Measurements from ENCODE around the gene TMC5. TPM values are rescaled to one million over a fixed set of nuclear protein-coding genes. Genes with fewer than 3 reads are reported as not detected.
"Not testable (repeated sequence)": the region's sequence is repeated elsewhere in the genome, so short reads cannot be mapped to it uniquely, and the experiment has no call there.

Gene TMC5, protein sequence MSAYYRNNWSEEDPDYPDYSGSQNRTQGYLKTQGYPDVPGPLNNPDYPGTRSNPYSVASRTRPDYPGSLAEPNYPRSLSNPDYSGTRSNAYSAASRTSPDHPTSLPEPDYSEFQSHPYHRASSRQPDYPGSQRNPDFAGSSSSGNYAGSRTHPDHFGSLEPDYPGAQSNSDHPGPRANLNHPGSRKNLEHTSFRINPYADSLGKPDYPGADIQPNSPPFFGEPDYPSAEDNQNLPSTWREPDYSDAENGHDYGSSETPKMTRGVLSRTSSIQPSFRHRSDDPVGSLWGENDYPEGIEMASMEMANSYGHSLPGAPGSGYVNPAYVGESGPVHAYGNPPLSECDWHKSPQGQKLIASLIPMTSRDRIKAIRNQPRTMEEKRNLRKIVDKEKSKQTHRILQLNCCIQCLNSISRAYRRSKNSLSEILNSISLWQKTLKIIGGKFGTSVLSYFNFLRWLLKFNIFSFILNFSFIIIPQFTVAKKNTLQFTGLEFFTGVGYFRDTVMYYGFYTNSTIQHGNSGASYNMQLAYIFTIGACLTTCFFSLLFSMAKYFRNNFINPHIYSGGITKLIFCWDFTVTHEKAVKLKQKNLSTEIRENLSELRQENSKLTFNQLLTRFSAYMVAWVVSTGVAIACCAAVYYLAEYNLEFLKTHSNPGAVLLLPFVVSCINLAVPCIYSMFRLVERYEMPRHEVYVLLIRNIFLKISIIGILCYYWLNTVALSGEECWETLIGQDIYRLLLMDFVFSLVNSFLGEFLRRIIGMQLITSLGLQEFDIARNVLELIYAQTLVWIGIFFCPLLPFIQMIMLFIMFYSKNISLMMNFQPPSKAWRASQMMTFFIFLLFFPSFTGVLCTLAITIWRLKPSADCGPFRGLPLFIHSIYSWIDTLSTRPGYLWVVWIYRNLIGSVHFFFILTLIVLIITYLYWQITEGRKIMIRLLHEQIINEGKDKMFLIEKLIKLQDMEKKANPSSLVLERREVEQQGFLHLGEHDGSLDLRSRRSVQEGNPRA
- total RNA-seq (2021): 1.0 and 3.5 TPM in 2 replicates
- percentile 33 among the genes with signal in this experiment for Bru-seq, nascent RNA
- percentile 24 among the genes with signal in this experiment for BruChase-seq, experiment 1, labeled RNA remaining after a 2-hour chase
- BruChase-seq, experiment 2, labeled RNA remaining after a 6-hour chase: percentile 36 among the genes with signal in this experiment
- long read RNA-seq, partial matches to known transcripts: 0 of 2 reads
- long read RNA-seq, other reads (novel, unspliced or antisense): 2 of 2 reads

DNA sequence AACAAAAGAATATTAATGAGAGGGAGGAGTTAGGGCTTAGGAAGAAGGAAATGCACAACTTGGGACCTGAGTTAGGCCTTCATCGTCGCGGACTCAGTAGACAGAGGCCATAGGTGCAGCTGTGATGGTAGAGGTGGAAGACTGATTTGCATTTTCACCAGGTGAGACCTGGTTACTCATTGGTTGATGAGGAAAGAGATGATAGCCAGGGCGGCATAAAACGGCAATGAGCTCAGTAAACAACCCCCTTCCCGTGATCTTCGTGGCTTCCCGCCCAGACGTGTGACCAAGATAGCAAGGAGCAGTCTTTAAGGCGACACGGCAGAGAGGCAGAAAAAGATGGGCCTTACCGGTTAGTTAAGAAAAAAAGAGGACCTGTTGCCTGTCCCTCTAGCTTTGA is at the start of gene TMC5:
TSS of gene TMC5 (plus strand) at position 244 of the 400 bp plus-strand sequence. CDS start 22,156 bp downstream, outside the sequence.
- Histone ChIP-seq H3K36me3 (ENCODE audit: insufficient read depth, low read length, poor library complexity, severe bottlenecking) (no peaks in the 10 kb centered on the region), H3K27ac (ENCODE audit: low read depth, low read length, poor library complexity, severe bottlenecking) (no peak within 1 kb of the TSS), H3K4me3 (ENCODE audit: low read depth, low read length, poor library complexity, severe bottlenecking) (no peak within 1 kb of the TSS), H3K4me1 (ENCODE audit: insufficient read depth, low read length, poor library complexity, severe bottlenecking) (no peaks in the 10 kb centered on the region), H3K27me3 (replicated peaks; ENCODE audit: insufficient read depth, low read depth, low read length, poor library complexity) (no peaks in the 10 kb centered on the region), H3K9me3 (ENCODE audit: low read depth, low read length, poor library complexity, severe bottlenecking) (no peaks in the 10 kb centered on the region)
- CTCF ChIA-PET: no interaction called here
- TF ChIP-seq, protein P1, sequence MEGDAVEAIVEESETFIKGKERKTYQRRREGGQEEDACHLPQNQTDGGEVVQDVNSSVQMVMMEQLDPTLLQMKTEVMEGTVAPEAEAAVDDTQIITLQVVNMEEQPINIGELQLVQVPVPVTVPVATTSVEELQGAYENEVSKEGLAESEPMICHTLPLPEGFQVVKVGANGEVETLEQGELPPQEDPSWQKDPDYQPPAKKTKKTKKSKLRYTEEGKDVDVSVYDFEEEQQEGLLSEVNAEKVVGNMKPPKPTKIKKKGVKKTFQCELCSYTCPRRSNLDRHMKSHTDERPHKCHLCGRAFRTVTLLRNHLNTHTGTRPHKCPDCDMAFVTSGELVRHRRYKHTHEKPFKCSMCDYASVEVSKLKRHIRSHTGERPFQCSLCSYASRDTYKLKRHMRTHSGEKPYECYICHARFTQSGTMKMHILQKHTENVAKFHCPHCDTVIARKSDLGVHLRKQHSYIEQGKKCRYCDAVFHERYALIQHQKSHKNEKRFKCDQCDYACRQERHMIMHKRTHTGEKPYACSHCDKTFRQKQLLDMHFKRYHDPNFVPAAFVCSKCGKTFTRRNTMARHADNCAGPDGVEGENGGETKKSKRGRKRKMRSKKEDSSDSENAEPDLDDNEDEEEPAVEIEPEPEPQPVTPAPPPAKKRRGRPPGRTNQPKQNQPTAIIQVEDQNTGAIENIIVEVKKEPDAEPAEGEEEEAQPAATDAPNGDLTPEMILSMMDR (conservative IDR thresholded peaks at IDR 0.05; ENCODE audit: low read depth, low read length): no peak
- no peak for TF ChIP-seq EZH2 (IDR thresholded peaks at IDR 0.05; ENCODE audit: borderline replicate concordance, low read depth, low read length, poor library complexity, severe bottlenecking)
- POLR2A ChIA-PET (ENCODE audit: low non-redundant PET): no interaction called here
- intact Hi-C loops (cut with micrococcal nuclease; ENCODE audit: unreplicated experiment): no loop called here
- no peak for DNase-seq (ENCODE audit: low spot score)
- BruUV-seq (replicated peaks): no TSS peak

DNA sequence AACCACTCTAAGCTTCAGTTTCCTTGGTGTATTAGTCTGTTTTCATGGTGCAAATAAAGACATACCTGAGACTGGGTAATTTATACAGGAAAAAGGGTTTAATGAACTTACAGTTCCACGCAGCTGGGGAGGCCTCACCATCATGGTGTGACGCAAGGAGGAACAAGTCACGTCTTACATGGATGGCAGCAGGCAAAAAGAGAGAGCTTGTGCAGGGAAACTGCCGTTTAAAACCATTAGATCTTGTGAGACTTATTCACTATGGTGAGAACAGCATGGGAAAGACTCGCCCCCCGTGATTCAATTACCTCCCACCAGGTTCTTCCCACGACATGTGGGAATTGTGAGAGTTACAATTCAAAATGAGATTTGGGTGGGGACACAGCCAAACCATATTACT is 45.1 kb upstream of the TMC5 start:
- H3K27me3 ChIP-seq (replicated peaks; ENCODE audit: insufficient read depth, low read depth, low read length, poor library complexity); BruUV-seq (replicated peaks); H3K36me3 ChIP-seq (ENCODE audit: insufficient read depth, low read length, poor library complexity, severe bottlenecking); H3K4me3 ChIP-seq (ENCODE audit: low read depth, low read length, poor library complexity, severe bottlenecking); CTCF ChIA-PET; H3K27ac ChIP-seq (ENCODE audit: low read depth, low read length, poor library complexity, severe bottlenecking); POLR2A ChIA-PET (ENCODE audit: low non-redundant PET); H3K4me1 ChIP-seq (ENCODE audit: insufficient read depth, low read length, poor library complexity, severe bottlenecking); intact Hi-C loops (cut with micrococcal nuclease; ENCODE audit: unreplicated experiment); H3K9me3 ChIP-seq (ENCODE audit: low read depth, low read length, poor library complexity, severe bottlenecking); DNase-seq (ENCODE audit: low spot score): not testable (repeated sequence)

DNA sequence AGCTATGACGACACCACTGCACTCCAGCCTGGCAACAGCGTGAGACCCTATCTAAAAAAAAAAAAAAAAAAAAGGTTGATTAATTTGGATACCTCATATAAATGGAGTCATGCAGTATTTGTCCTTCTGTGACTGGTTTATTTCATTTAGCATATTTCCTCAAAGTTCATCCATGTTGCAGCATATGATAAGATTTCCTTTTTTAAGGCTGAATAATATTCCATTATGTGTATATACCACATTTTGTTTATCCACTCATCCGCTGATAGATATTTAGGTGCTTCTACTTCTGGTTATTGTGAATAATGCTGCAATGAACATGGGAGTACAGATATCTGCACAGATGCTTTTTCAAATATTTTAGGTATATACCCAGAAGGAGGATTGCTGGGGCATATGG is 43.3 kb upstream of the TMC5 start:
- no peak overlapping the region for H3K4me3 ChIP-seq (ENCODE audit: low read depth, low read length, poor library complexity, severe bottlenecking)
- ChIA-PET CTCF (no interaction called here), POLR2A (ENCODE audit: low non-redundant PET) (no interaction called here)
- DNase-seq (ENCODE audit: low spot score): no peak
- no peaks in the 10 kb centered on the region for H3K36me3 ChIP-seq (ENCODE audit: insufficient read depth, low read length, poor library complexity, severe bottlenecking)
- intact Hi-C loops (cut with micrococcal nuclease; ENCODE audit: unreplicated experiment): loop anchor here (2.0 kb wide), 1 partner anchor 392 kb away; the partner anchor contains the start of gene TMC7
- no peak for TF ChIP-seq EZH2 (IDR thresholded peaks at IDR 0.05; ENCODE audit: borderline replicate concordance, low read depth, low read length, poor library complexity, severe bottlenecking)
- TF ChIP-seq, protein P1 (conservative IDR thresholded peaks at IDR 0.05; ENCODE audit: low read depth, low read length): no peak
- no TSS peak for BruUV-seq (replicated peaks)
- H3K27ac ChIP-seq (ENCODE audit: low read depth, low read length, poor library complexity, severe bottlenecking): no peak overlapping the region
- H3K27me3 ChIP-seq (replicated peaks; ENCODE audit: insufficient read depth, low read depth, low read length, poor library complexity): no peaks in the 10 kb centered on the region
- no peaks in the 10 kb centered on the region for H3K9me3 ChIP-seq (ENCODE audit: low read depth, low read length, poor library complexity, severe bottlenecking)
- H3K4me1 ChIP-seq (ENCODE audit: insufficient read depth, low read length, poor library complexity, severe bottlenecking): no peaks in the 10 kb centered on the region

Data from A673 (cell line).